Measurements from ENCODE around the gene NUP210.

The NUP210 gene

DNA sequence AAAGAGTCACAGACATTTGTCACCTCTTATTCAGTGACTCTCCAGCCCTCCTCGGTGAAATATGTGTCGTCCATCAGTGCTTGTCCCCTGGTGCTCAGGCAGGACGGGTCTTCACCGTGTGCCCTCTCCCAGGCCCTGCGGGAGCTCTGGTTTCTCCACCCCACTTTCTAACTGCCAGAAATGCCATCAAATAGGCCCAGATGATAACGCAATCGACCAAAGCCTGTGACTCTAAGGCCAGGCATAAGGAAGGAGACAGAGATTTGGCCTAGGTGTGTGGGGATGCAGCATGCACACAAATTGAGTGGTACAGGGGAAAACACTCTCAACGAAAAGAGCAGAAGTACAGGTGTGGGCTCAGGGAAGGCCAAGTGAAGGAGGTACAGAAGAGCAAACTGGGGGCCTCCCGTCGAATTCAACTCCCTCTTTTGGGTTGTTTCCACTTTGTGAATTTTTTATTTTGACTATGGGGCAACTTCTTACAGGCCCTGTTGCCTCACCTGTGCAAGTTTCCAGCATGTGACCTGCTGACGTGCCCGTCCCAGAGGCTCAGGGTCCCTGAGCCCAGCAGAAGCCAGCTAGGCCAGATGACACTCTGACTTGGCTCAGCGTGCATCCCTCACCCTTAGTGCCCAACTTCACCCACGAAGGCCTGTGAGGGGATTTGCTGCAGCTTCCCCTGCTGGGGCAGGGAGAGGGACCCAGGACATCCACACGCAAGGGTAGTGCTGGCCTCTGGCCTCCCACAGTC lies 4.7 kb downstream of the NUP210 start:
- Histone ChIP-seq H3K4me3 (ENCODE audit: low read length) (no peak overlapping the region), H3K4me2 (ENCODE audit: low read length) (no peak overlapping the region), H3K4me1 (ENCODE audit: control insufficient read depth, insufficient read depth, low read length) (no peaks in the 10 kb centered on the region), H3K9me3 (replicated peaks; ENCODE audit: low read length) (no peaks in the 10 kb centered on the region), H3K36me3 (ENCODE audit: insufficient read depth, low read length) (no peaks in the 10 kb centered on the region), H3K27me3 (ENCODE audit: control insufficient read depth, insufficient read depth, low read length) (peaks cover 9% of the 10 kb centered on the region), H3K9ac (ENCODE audit: low read depth, low read length) (no peak overlapping the region)

DNA sequence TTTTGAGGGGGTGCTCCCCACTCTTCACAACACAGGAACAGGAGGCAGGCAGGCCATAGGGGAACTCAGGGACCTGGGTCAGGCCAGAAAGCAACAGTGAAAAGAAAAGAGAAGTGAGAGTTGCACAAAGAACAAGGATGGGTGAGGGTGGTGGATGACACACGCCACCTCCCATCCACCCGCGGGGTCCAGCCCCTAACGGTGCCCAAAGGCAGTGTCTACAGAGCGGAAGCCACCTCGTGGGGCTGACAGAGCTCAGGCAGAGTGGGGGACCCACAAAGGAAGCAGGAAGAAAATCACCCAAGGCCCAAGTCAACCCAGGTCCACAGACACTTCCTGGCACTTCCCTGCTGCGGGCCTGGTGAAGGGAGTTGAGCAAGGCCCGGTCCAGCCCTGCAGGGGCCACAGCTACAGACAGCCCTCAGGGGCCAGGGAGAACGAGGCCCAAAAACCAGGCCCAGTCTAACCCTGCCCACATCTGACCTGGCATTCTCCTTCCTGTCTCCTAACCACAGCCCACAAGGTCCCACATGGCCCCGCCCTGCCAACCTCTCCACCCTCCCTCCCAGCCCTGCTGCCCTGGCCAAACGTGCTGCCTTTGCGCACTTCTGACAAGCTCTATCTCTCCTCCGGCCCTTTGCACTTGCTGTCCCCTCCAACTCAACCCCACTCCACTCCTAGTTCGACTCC lies 5.9 kb downstream of the NUP210 start:
- Histone ChIP-seq H3K9me3 (replicated peaks; ENCODE audit: low read length) (no peaks in the 10 kb centered on the region), H3K4me3 (ENCODE audit: low read length) (no peak overlapping the region), H3K36me3 (ENCODE audit: insufficient read depth, low read length) (no peaks in the 10 kb centered on the region), H3K27me3 (ENCODE audit: control insufficient read depth, insufficient read depth, low read length) (peaks cover 5% of the 10 kb centered on the region), H3K4me1 (ENCODE audit: control insufficient read depth, insufficient read depth, low read length) (no peaks in the 10 kb centered on the region), H3K9ac (ENCODE audit: low read depth, low read length) (no peak overlapping the region), H3K4me2 (ENCODE audit: low read length) (no peak overlapping the region)

- no peaks in the 10 kb centered on the region for H3K4me1 ChIP-seq (ENCODE audit: control insufficient read depth, insufficient read depth, low read length)
These were observed 8.8 kb downstream of the NUP210 start for GRCh38 chr3:13411186-13411860.

DNA sequence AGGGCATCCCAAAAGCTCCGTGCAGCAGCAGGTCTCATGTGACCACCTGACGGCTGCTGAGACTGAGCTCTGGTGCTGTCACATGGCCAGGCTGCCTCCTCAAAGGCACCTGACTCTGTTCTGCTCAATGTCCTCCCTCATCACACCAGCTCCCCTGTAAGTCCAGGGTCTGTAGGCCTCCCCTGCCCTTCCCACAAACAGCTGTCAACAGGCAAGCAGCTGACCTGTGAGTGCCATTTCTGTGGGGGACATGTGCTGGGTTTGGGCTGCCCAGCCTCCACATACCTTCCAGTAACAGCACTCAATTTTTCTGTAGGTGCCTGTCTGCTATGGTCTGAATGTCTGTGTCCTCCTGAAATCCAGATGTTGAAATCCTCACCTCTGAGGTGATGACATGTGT lies 11.2 kb downstream of the NUP210 start:
- no peak overlapping the region for H3K4me3 ChIP-seq (ENCODE audit: low read length)
- no peaks in the 10 kb centered on the region for H3K36me3 ChIP-seq (ENCODE audit: insufficient read depth, low read length)
- no peaks in the 10 kb centered on the region for H3K9me3 ChIP-seq (replicated peaks; ENCODE audit: low read length)
- H3K27me3 ChIP-seq (ENCODE audit: control insufficient read depth, insufficient read depth, low read length) = no peaks in the 10 kb centered on the region
- no peak overlapping the region for H3K9ac ChIP-seq (ENCODE audit: low read depth, low read length)
- H3K4me1 ChIP-seq (ENCODE audit: control insufficient read depth, insufficient read depth, low read length) = no peaks in the 10 kb centered on the region
- H3K4me2 ChIP-seq (ENCODE audit: low read length) = no peak overlapping the region

More at GRCh38 chr3:13411186-13411860, 8.8 kb downstream of the NUP210 start:
- Histone ChIP-seq H3K4me2 (ENCODE audit: low read length) (no peak overlapping the region), H3K4me3 (ENCODE audit: low read length) (no peak overlapping the region), H3K27me3 (ENCODE audit: control insufficient read depth, insufficient read depth, low read length) (no peaks in the 10 kb centered on the region), H3K9ac (ENCODE audit: low read depth, low read length) (no peak overlapping the region), H3K9me3 (replicated peaks; ENCODE audit: low read length) (no peaks in the 10 kb centered on the region), H3K36me3 (ENCODE audit: insufficient read depth, low read length) (no peaks in the 10 kb centered on the region)

DNA sequence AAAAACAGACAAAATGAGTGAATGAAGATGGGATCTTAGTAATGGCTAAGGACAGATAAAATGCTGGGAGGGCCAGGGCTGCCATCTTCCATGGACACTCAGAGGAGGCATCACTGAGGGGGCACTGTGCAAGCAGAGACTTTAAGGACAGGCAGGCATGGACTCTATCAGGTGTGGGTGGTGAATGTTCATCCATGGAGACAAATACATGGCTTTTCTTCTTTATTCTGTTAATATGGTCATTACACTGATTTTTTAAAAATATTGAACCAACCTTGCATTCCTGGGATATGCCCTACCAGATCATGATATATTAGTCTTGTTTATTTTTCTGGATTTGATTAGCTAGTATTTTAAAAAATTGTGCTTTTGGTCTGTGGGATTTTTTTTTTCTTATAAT lies 12.2 kb downstream of the NUP210 start:
- Histone ChIP-seq H3K36me3 (ENCODE audit: insufficient read depth, low read length) (no peaks in the 10 kb centered on the region), H3K4me1 (ENCODE audit: control insufficient read depth, insufficient read depth, low read length) (no peaks in the 10 kb centered on the region), H3K9ac (ENCODE audit: low read depth, low read length) (no peak overlapping the region), H3K27me3 (ENCODE audit: control insufficient read depth, insufficient read depth, low read length) (no peaks in the 10 kb centered on the region), H3K4me3 (ENCODE audit: low read length) (no peak overlapping the region), H3K4me2 (ENCODE audit: low read length) (no peak overlapping the region), H3K9me3 (replicated peaks; ENCODE audit: low read length) (no peaks in the 10 kb centered on the region)

GRCh38 chr3:13407475-13407874 lies 12.6 kb downstream of the NUP210 start:
- Histone ChIP-seq H3K4me1 (ENCODE audit: control insufficient read depth, insufficient read depth, low read length) (no peaks in the 10 kb centered on the region), H3K27me3 (ENCODE audit: control insufficient read depth, insufficient read depth, low read length) (no peaks in the 10 kb centered on the region), H3K9ac (ENCODE audit: low read depth, low read length) (no peak overlapping the region), H3K36me3 (ENCODE audit: insufficient read depth, low read length) (no peaks in the 10 kb centered on the region), H3K4me3 (ENCODE audit: low read length) (no peak overlapping the region), H3K4me2 (ENCODE audit: low read length) (no peak overlapping the region), H3K9me3 (replicated peaks; ENCODE audit: low read length) (no peaks in the 10 kb centered on the region)

DNA sequence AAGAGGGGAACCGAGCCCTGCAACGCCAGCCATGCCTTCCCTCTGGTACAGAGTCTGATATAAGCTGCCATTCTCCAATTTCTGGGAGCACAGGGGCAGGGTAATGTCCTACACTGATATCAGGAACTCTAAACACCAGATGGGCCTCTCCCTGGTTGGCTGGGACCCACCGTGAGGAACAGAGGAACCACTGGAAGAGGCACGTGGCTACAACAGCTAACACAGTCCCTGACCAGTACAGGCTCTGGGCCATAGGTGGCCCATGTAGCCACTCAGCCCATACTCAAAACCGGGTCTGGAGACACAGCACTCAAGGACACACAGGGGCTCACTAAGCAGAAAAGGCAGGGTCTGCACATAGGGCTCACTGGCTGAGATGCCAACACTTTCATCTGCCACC lies 13.9 kb downstream of the NUP210 start:
- Histone ChIP-seq H3K4me3 (ENCODE audit: low read length) (no peak overlapping the region), H3K36me3 (ENCODE audit: insufficient read depth, low read length) (no peaks in the 10 kb centered on the region), H3K9ac (ENCODE audit: low read depth, low read length) (no peak overlapping the region), H3K4me1 (ENCODE audit: control insufficient read depth, insufficient read depth, low read length) (no peaks in the 10 kb centered on the region), H3K9me3 (replicated peaks; ENCODE audit: low read length) (no peaks in the 10 kb centered on the region), H3K4me2 (ENCODE audit: low read length) (no peak overlapping the region), H3K27me3 (ENCODE audit: control insufficient read depth, insufficient read depth, low read length) (no peaks in the 10 kb centered on the region)

- Histone ChIP-seq H3K27me3 (ENCODE audit: control insufficient read depth, insufficient read depth, low read length) (no peaks in the 10 kb centered on the region), H3K4me2 (ENCODE audit: low read length) (no peak overlapping the region), H3K4me1 (ENCODE audit: control insufficient read depth, insufficient read depth, low read length) (no peaks in the 10 kb centered on the region), H3K9ac (ENCODE audit: low read depth, low read length) (no peak overlapping the region), H3K4me3 (ENCODE audit: low read length) (no peak overlapping the region), H3K9me3 (replicated peaks; ENCODE audit: low read length) (no peaks in the 10 kb centered on the region), H3K36me3 (ENCODE audit: insufficient read depth, low read length) (no peaks in the 10 kb centered on the region)
These were observed 14.5 kb downstream of the NUP210 start for GRCh38 chr3:13405614-13406013.

DNA sequence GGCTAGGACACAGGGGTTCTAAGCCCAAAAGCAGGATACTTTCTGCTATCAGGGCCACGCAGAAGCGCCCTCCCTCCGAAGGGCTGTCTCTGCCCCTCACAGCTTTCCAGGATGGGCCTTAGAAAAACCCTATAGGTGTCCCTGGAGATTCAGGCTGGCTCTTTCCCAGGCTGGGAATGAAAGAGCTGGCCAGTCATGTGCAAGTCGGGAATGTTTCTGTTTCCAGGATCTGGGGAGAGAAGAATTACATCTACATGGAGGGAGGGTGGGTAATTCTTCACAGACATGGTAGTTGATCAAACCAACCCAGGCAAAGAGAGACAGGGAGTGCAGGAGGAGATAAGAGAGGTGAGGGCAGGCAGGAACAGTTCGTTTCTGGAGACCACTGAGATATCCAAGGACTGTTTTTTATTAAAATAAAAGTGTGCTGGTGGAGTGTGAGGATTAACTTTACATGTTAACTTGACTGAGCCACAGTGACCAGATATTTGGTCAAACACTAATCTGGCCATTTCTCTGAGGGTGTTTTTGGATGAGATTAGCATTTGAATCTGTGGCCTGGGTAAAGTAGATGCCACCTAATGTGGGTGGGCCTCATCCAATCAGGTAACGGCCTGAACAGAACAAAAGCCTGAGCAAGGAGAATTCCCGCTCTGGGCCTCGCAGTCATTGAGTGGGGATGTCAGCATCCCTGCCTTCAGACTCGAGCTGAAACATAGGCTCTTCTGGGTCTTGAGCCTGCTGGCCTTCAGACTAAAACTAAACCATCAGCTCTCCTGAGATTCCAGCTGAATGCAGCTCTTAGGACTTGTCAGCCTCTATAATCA lies 15.3 kb downstream of the NUP210 start:
- no peaks in the 10 kb centered on the region for H3K4me1 ChIP-seq (ENCODE audit: control insufficient read depth, insufficient read depth, low read length)
- H3K36me3 ChIP-seq (ENCODE audit: insufficient read depth, low read length) = no peaks in the 10 kb centered on the region
- no peaks in the 10 kb centered on the region for H3K27me3 ChIP-seq (ENCODE audit: control insufficient read depth, insufficient read depth, low read length)
- H3K9me3 ChIP-seq (replicated peaks; ENCODE audit: low read length) = no peaks in the 10 kb centered on the region
- no peak overlapping the region for H3K4me3 ChIP-seq (ENCODE audit: low read length)
- no peak overlapping the region for H3K9ac ChIP-seq (ENCODE audit: low read depth, low read length)
- no peak overlapping the region for H3K4me2 ChIP-seq (ENCODE audit: low read length)

GRCh38 chr3:13403847-13404246 lies 16.3 kb downstream of the NUP210 start:
- Histone ChIP-seq H3K27me3 (ENCODE audit: control insufficient read depth, insufficient read depth, low read length) (no peaks in the 10 kb centered on the region), H3K4me3 (ENCODE audit: low read length) (no peak overlapping the region), H3K4me2 (ENCODE audit: low read length) (no peak overlapping the region), H3K9ac (ENCODE audit: low read depth, low read length) (no peak overlapping the region), H3K9me3 (replicated peaks; ENCODE audit: low read length) (no peaks in the 10 kb centered on the region), H3K4me1 (ENCODE audit: control insufficient read depth, insufficient read depth, low read length) (no peaks in the 10 kb centered on the region), H3K36me3 (ENCODE audit: insufficient read depth, low read length) (no peaks in the 10 kb centered on the region)

- Histone ChIP-seq H3K36me3 (ENCODE audit: insufficient read depth, low read length) (no peaks in the 10 kb centered on the region), H3K9me3 (replicated peaks; ENCODE audit: low read length) (no peaks in the 10 kb centered on the region), H3K4me1 (ENCODE audit: control insufficient read depth, insufficient read depth, low read length) (no peaks in the 10 kb centered on the region), H3K4me2 (ENCODE audit: low read length) (no peak overlapping the region), H3K27me3 (ENCODE audit: control insufficient read depth, insufficient read depth, low read length) (no peaks in the 10 kb centered on the region), H3K9ac (ENCODE audit: low read depth, low read length) (no peak overlapping the region), H3K4me3 (ENCODE audit: low read length) (no peak overlapping the region)
These were observed 16.8 kb downstream of the NUP210 start for GRCh38 chr3:13403213-13403819.
